HG03354 (cell line): ENCODE data around the gene RHBDL1.

Experiments
- ATAC-seq: cut with Tn5 transposase; IDR thresholded peaks from one replicate; pipeline ENCODE4 v1.9.1; 2021; ENCODE audit warnings: mild to moderate bottlenecking; ENCODE audit not compliant: unreplicated experiment, poor library complexity, severe bottlenecking

RHBDL1 gene

GRCh38 chr16:671353-672131, 3.9 kb upstream of the RHBDL1 start:
- ATAC-seq, result no peak

GRCh38 chr16:672371-672770, 3.1 kb upstream of the RHBDL1 start:
- ATAC-seq, result no peak

- ATAC-seq, result no peak
These were observed 2.6 kb upstream of the RHBDL1 start for GRCh38 chr16:672851-673250.

- ATAC-seq, result no peak
These were observed 2.0 kb upstream of the RHBDL1 start for GRCh38 chr16:673399-673991.

GRCh38 chr16:674214-674881, 1.1 kb upstream of the RHBDL1 start:
- no peak for ATAC-seq

- ATAC-seq, result no peak
These were observed 553 bp downstream of the RHBDL1 start for GRCh38 chr16:675884-676564.

- ATAC-seq, result no peak
These were observed 1.1 kb downstream of the RHBDL1 start for GRCh38 chr16:676565-676902.

GRCh38 chr16:676913-677312, 1.4 kb downstream of the RHBDL1 start:
- no peak for ATAC-seq

GRCh38 chr16:677316-678190, 2.1 kb downstream of the RHBDL1 start:
- ATAC-seq, result no peak

- no peak for ATAC-seq
These were observed 2.9 kb downstream of the RHBDL1 start for GRCh38 chr16:678209-678857.

GRCh38 chr16:678858-679813, 3.7 kb downstream of the RHBDL1 start:
- ATAC-seq, result no peak

GRCh38 chr16:679814-680624, 4.5 kb downstream of the RHBDL1 start, which contains the start of gene STUB1:
Gene STUB1 (plus strand): TSS chr16:680410. CDS start chr16:680526, 116 bp downstream.
- peak; percentile 47 for ATAC-seq

GRCh38 chr16:680625-680945, 5.1 kb downstream of the RHBDL1 start:
- ATAC-seq, result no peak

GRCh38 chr16:680967-681745, 5.7 kb downstream of the RHBDL1 start:
- no peak for ATAC-seq

GRCh38 chr16:681746-682427, 6.4 kb downstream of the RHBDL1 start:
- ATAC-seq, result no peak
